Measurements from ENCODE around the gene LYZL1. TPM values are rescaled to one million over a fixed set of nuclear protein-coding genes. Genes with fewer than 3 reads are reported as not detected.

LYZL1 gene
- total RNA-seq, 1 donor from 2014 or later, result not detected

DNA sequence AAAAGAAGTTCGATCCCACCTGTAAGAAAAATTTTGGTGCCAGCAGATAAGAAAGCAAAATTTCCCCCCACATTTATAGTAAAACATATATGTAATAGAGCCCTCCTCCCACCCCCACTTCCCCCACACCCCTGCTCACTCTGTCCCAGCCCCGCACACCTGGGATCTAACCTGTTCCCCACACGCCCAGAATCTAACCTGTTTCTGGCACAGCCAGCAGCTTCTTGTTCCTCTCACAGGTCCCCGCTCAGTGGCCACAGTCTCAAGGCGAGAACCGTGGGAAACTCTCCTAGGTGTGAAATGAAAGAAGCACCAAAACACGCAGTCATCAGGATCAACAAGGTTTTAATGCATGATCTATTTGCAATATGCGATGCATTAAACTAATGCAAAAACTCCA is 32.8 kb downstream of the LYZL1 start:
- Histone ChIP-seq H3K27me3 (no peaks in the 10 kb centered on the region), H3K36me3 (no peaks in the 10 kb centered on the region), H3K27ac (no peak overlapping the region), H3K4me3 (no peak overlapping the region), H3K4me1 (peaks cover 10% of the 10 kb centered on the region), H3K9me3 (no peaks in the 10 kb centered on the region)
- intact Hi-C loops (cut with DNase I), result no loop called here
- peak in 1 of 2 donors; percentile 56 for DNase-seq (ENCODE audit: extremely low spot score in 2 of 2)
- TF ChIP-seq, protein P1, sequence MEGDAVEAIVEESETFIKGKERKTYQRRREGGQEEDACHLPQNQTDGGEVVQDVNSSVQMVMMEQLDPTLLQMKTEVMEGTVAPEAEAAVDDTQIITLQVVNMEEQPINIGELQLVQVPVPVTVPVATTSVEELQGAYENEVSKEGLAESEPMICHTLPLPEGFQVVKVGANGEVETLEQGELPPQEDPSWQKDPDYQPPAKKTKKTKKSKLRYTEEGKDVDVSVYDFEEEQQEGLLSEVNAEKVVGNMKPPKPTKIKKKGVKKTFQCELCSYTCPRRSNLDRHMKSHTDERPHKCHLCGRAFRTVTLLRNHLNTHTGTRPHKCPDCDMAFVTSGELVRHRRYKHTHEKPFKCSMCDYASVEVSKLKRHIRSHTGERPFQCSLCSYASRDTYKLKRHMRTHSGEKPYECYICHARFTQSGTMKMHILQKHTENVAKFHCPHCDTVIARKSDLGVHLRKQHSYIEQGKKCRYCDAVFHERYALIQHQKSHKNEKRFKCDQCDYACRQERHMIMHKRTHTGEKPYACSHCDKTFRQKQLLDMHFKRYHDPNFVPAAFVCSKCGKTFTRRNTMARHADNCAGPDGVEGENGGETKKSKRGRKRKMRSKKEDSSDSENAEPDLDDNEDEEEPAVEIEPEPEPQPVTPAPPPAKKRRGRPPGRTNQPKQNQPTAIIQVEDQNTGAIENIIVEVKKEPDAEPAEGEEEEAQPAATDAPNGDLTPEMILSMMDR (IDR thresholded peaks at IDR 0.05), result no peak
- TF ChIP-seq POLR2A (IDR thresholded peaks at IDR 0.05), result no peak
- no peak for TF ChIP-seq POLR2AphosphoS5 (IDR thresholded peaks at IDR 0.05; ENCODE audit: insufficient read depth in 1 of 2, low read depth in 1 of 2)

- TF ChIP-seq, protein P1 (IDR thresholded peaks at IDR 0.05), result no peak
- Histone ChIP-seq H3K27me3 (no peaks in the 10 kb centered on the region), H3K9me3 (no peaks in the 10 kb centered on the region), H3K4me1 (peaks cover 10% of the 10 kb centered on the region), H3K36me3 (no peaks in the 10 kb centered on the region), H3K27ac (no peak overlapping the region), H3K4me3 (no peak overlapping the region)
- peak in 1 of 2 donors; percentile 54 for DNase-seq (ENCODE audit: extremely low spot score in 2 of 2)
- intact Hi-C loops (cut with DNase I), result no loop called here
Measured at GRCh38 chr10:29322918-29323317, 34.0 kb downstream of the LYZL1 start.

- H3K27ac ChIP-seq, result no peak overlapping the region
Measured at GRCh38 chr10:29323367-29323766, 34.5 kb downstream of the LYZL1 start.

GRCh38 chr10:29324220-29324841 is 35.5 kb downstream of the LYZL1 start:
- Histone ChIP-seq H3K4me1 (no peaks in the 10 kb centered on the region), H3K27me3 (no peaks in the 10 kb centered on the region), H3K4me3 (no peak overlapping the region), H3K9me3 (no peaks in the 10 kb centered on the region), H3K27ac (no peak overlapping the region), H3K36me3 (no peaks in the 10 kb centered on the region)
- intact Hi-C loops (cut with DNase I), result no loop called here
- DNase-seq (ENCODE audit: extremely low spot score in 2 of 2), result peak in 1 of 2 donors; percentile 62
- TF ChIP-seq POLR2AphosphoS5 (IDR thresholded peaks at IDR 0.05; ENCODE audit: insufficient read depth in 1 of 2, low read depth in 1 of 2), result no peak
- TF ChIP-seq POLR2A (IDR thresholded peaks at IDR 0.05), result no peak
- TF ChIP-seq, protein P1 (IDR thresholded peaks at IDR 0.05), result no peak

More at GRCh38 chr10:29323367-29323766, 34.5 kb downstream of the LYZL1 start:
- H3K36me3 ChIP-seq, result no peaks in the 10 kb centered on the region
- H3K9me3 ChIP-seq, result no peaks in the 10 kb centered on the region
- intact Hi-C loops (cut with DNase I), result no loop called here
- peaks cover 9% of the 10 kb centered on the region for H3K4me1 ChIP-seq
- no peak for TF ChIP-seq POLR2A (IDR thresholded peaks at IDR 0.05)
- TF ChIP-seq, protein P1 (IDR thresholded peaks at IDR 0.05), result no peak
- TF ChIP-seq POLR2AphosphoS5 (IDR thresholded peaks at IDR 0.05; ENCODE audit: insufficient read depth in 1 of 2, low read depth in 1 of 2), result no peak
- no peak overlapping the region for H3K4me3 ChIP-seq
- peak in 1 of 2 donors; percentile 40 for DNase-seq (ENCODE audit: extremely low spot score in 2 of 2)
- H3K27me3 ChIP-seq, result no peaks in the 10 kb centered on the region

- Histone ChIP-seq H3K9me3 (no peaks in the 10 kb centered on the region), H3K27me3 (no peaks in the 10 kb centered on the region), H3K36me3 (no peaks in the 10 kb centered on the region), H3K4me3 (no peak overlapping the region), H3K4me1 (no peaks in the 10 kb centered on the region), H3K27ac (no peak overlapping the region)
- no peak for DNase-seq (ENCODE audit: extremely low spot score in 2 of 2)
- intact Hi-C loops (cut with DNase I), result no loop called here
- TF ChIP-seq POLR2AphosphoS5 (IDR thresholded peaks at IDR 0.05; ENCODE audit: insufficient read depth in 1 of 2, low read depth in 1 of 2) (no peak), POLR2A (IDR thresholded peaks at IDR 0.05) (no peak)
- TF ChIP-seq, protein P1 (IDR thresholded peaks at IDR 0.05), result no peak
Measured at GRCh38 chr10:29326299-29326698, 37.4 kb downstream of the LYZL1 start.
